Astrocyte (in vitro differentiated cells and primary cell): ENCODE results near the gene SLITRK6. TPM values are rescaled to one million over a fixed set of nuclear protein-coding genes. Genes with fewer than 3 reads are reported as not detected.

ENCODE experiments used
- DNase-seq: peaks from one replicate; pipeline ENCODE4 v3.0.0-alpha.2; 2010; ENCODE audit warnings: low read depth
- FAIRE-seq: peaks from 2 replicates; lab custom pipeline; 2011; peaks lifted over from hg19 to GRCh38; lab: Jason Lieb, UNC
- H2AFZ ChIP-seq: 2 replicates; pipeline ENCODE4 v1.6.0; 2012; ENCODE audit warnings: low read depth, low read length, inconsistent platforms
- H3K27ac ChIP-seq: 2 replicates; pipeline ENCODE4 v1.5.1; 2011; ENCODE audit warnings: low read depth, low read length, inconsistent platforms
- H3K27me3 ChIP-seq: 2 replicates; pipeline ENCODE4 v1.6.0; 2011; ENCODE audit warnings: low read length, inconsistent platforms; ENCODE audit not compliant: insufficient read depth
- H3K36me3 ChIP-seq: 2 replicates; pipeline ENCODE4 v1.5.1; 2011; ENCODE audit warnings: low read length, inconsistent platforms; ENCODE audit not compliant: insufficient read depth
- H3K4me1 ChIP-seq: 2 replicates; pipeline ENCODE4 v1.5.1; 2011; ENCODE audit warnings: low read length, inconsistent platforms; ENCODE audit not compliant: insufficient read depth
- H3K4me2 ChIP-seq: 2 replicates; pipeline ENCODE4 v1.6.0; 2012; ENCODE audit warnings: low read length, inconsistent platforms
- H3K4me3 ChIP-seq: 2 replicates; pipeline ENCODE4 v1.5.1; 2011; ENCODE audit warnings: low read depth, mild to moderate bottlenecking, low read length, inconsistent platforms; ENCODE audit not compliant: insufficient read depth
- H3K79me2 ChIP-seq: 2 replicates; pipeline ENCODE4 v1.6.0; 2012; ENCODE audit warnings: mild to moderate bottlenecking, low read length, inconsistent platforms; ENCODE audit not compliant: insufficient read depth
- H3K9ac ChIP-seq: 2 replicates; pipeline ENCODE4 v1.6.0; 2012; ENCODE audit warnings: mild to moderate bottlenecking, low read length, inconsistent platforms
- H3K9me3 ChIP-seq: 2 replicates; pipeline ENCODE4 v1.5.1; 2012; ENCODE audit warnings: low read depth, mild to moderate bottlenecking, low read length, inconsistent platforms; ENCODE audit not compliant: insufficient read depth
- H4K20me1 ChIP-seq: 2 replicates; pipeline ENCODE4 v1.6.0; 2012; ENCODE audit warnings: low read length, inconsistent platforms; ENCODE audit not compliant: insufficient read depth
- H3K27ac Mint-ChIP-seq: one replicate; pipeline ENCODE4 v1.8.0; 2021; ENCODE audit warnings: mild to moderate bottlenecking, mixed read lengths; ENCODE audit not compliant: unreplicated experiment
- H3K27me3 Mint-ChIP-seq: one replicate; pipeline ENCODE4 v1.8.0; 2021; ENCODE audit warnings: low read depth, mixed read lengths; ENCODE audit not compliant: unreplicated experiment
- H3K36me3 Mint-ChIP-seq: one replicate; pipeline ENCODE4 v1.8.0; 2021; ENCODE audit warnings: low read depth, mixed read lengths; ENCODE audit not compliant: unreplicated experiment
- H3K4me1 Mint-ChIP-seq: one replicate; pipeline ENCODE4 v1.8.0; 2021; ENCODE audit warnings: low read depth, mixed read lengths; ENCODE audit not compliant: unreplicated experiment
- H3K4me3 Mint-ChIP-seq: one replicate; pipeline ENCODE4 v1.8.0; 2021; ENCODE audit warnings: mild to moderate bottlenecking, moderate library complexity, mixed read lengths; ENCODE audit not compliant: unreplicated experiment
- H3K9me3 Mint-ChIP-seq: one replicate; pipeline ENCODE4 v1.8.0; 2021; ENCODE audit warnings: mild to moderate bottlenecking, mixed read lengths; ENCODE audit not compliant: unreplicated experiment
- CTCF ChIP-seq: IDR thresholded peaks from 2 replicates; pipeline ENCODE4 v1.5.1; 2011; ENCODE audit warnings: low read depth, mild to moderate bottlenecking, inconsistent platforms, low read length, moderate library complexity; ENCODE audit not compliant: insufficient read depth
- EZH2 ChIP-seq: IDR thresholded peaks from 2 replicates; pipeline ENCODE4 v1.6.1; 2012; ENCODE audit warnings: mild to moderate bottlenecking, low read length, inconsistent platforms; ENCODE audit not compliant: insufficient read depth
- total RNA-seq: library from RNA; stranded (reverse); gene quantifications from 2 replicates; pipeline ENCODE4 v1.2.1, GENCODE V29; 2021

Gene SLITRK6
- total RNA-seq, 1 donor from 2014 or later, result 5.9 TPM

- H3K79me2 ChIP-seq, result no peaks in the 10 kb centered on the region
- no peaks in the 10 kb centered on the region for H3K36me3 ChIP-seq
- no peaks in the 10 kb centered on the region for H3K9me3 ChIP-seq
- no peaks in the 10 kb centered on the region for H4K20me1 ChIP-seq
- H2AFZ ChIP-seq, result no peak overlapping the region
- Mint-ChIP-seq H3K36me3 (no peaks in the 10 kb centered on the region), H3K27me3 (no peaks in the 10 kb centered on the region), H3K4me3 (no peak overlapping the region), H3K9me3 (no peaks in the 10 kb centered on the region), H3K27ac (no peak overlapping the region), H3K4me1 (no peaks in the 10 kb centered on the region)
- H3K4me2 ChIP-seq, result no peak overlapping the region
- H3K27ac ChIP-seq, result no peak overlapping the region
- no peaks in the 10 kb centered on the region for H3K27me3 ChIP-seq
- no peak for FAIRE-seq
- no peaks in the 10 kb centered on the region for H3K4me1 ChIP-seq
- no peak overlapping the region for H3K9ac ChIP-seq
- no peak overlapping the region for H3K4me3 ChIP-seq
- TF ChIP-seq CTCF, result no peak
- DNase-seq, result no peak
Observed at GRCh38 chr13:85833921-85834320, 34.7 kb upstream of the SLITRK6 start.

DNA sequence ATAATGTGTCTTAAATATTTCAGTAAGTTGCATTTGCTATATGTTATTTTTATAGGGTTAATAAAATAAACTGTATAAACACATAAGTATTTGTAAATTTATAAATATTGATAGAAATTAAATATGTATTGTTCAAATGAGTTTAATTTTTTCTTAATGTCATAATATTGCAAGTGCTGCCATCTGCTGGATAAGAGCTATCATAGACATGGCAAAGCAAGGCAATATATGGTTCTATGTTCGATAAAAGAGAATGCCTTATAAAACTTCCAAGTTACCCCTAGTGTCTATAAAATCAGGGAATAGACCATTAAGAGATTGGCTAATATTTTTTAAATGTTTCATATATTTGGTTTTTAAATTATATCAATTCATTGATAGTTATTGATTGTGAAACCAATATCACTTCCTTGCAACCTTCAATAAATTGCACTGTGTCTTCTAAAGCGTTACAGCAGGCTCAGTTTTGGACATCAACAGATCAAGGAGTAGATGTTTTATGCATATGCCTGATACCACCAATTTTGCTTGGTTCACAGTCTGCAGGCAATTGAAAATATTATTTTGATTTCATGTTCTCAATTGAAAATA is 29.0 kb upstream of the SLITRK6 start:
- H3K4me3 ChIP-seq, result no peak overlapping the region
- H3K4me1 Mint-ChIP-seq, result peaks cover 15% of the 10 kb centered on the region
- no peak overlapping the region for H2AFZ ChIP-seq
- FAIRE-seq (no peak), DNase-seq (peak; percentile 1)
- no peaks in the 10 kb centered on the region for H3K36me3 ChIP-seq
- H3K27me3 Mint-ChIP-seq, result no peaks in the 10 kb centered on the region
- no peaks in the 10 kb centered on the region for H3K9me3 ChIP-seq
- H3K4me2 ChIP-seq, result no peak overlapping the region
- H4K20me1 ChIP-seq, result no peaks in the 10 kb centered on the region
- H3K27ac Mint-ChIP-seq, result no peak overlapping the region
- H3K9me3 Mint-ChIP-seq, result no peaks in the 10 kb centered on the region
- no peaks in the 10 kb centered on the region for H3K27me3 ChIP-seq
- no peak overlapping the region for H3K4me3 Mint-ChIP-seq
- no peak overlapping the region for H3K9ac ChIP-seq
- H3K36me3 Mint-ChIP-seq, result no peaks in the 10 kb centered on the region
- no peaks in the 10 kb centered on the region for H3K4me1 ChIP-seq
- peak; percentile 63 for TF ChIP-seq CTCF
- TF ChIP-seq EZH2, result no peak
- no peak overlapping the region for H3K27ac ChIP-seq
- no peaks in the 10 kb centered on the region for H3K79me2 ChIP-seq

DNA sequence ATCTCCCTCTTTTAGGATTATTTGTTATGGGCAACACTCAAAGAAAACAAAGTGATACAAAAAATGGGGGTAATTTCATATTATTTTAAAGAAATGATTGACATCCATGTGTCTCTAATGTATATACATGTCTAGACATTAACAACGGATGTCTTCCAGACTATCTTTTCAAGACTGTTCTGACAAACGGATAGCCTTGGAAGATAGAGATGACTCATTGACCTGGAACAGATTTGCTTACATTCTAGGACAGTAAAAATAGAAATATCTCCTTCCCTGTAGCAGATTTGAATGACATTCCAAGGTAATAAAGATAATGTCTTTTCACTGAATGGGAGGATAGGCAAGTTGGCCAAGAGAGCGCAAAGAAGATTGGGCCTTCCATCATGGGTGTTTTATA is 26.2 kb upstream of the SLITRK6 start:
- Histone ChIP-seq H3K9me3 (no peaks in the 10 kb centered on the region), H3K36me3 (no peaks in the 10 kb centered on the region), H3K27me3 (no peaks in the 10 kb centered on the region), H3K79me2 (no peaks in the 10 kb centered on the region), H3K4me1 (no peaks in the 10 kb centered on the region), H2AFZ (no peak overlapping the region), H4K20me1 (no peaks in the 10 kb centered on the region), H3K9ac (no peak overlapping the region), H3K4me3 (no peak overlapping the region), H3K4me2 (no peak overlapping the region), H3K27ac (no peak overlapping the region)
- H3K9me3 Mint-ChIP-seq, result no peaks in the 10 kb centered on the region
- DNase-seq, result peak; percentile 0
- no peak overlapping the region for H3K4me3 Mint-ChIP-seq
- H3K27ac Mint-ChIP-seq, result peak overlapping the region; percentile 79
- FAIRE-seq, result peak; percentile 26
- peaks cover 15% of the 10 kb centered on the region for H3K4me1 Mint-ChIP-seq
- TF ChIP-seq CTCF (no peak), EZH2 (no peak)
- H3K36me3 Mint-ChIP-seq, result no peaks in the 10 kb centered on the region
- H3K27me3 Mint-ChIP-seq, result no peaks in the 10 kb centered on the region
